ENCODE measurements around the gene OR4C6.

The OR4C6 gene

GRCh38 chr11:55661901-55662300 is at the start of gene OR4C6:
TSS of gene OR4C6 (plus strand) at chr11:55662201. CDS start at chr11:55665167, 2,966 bp downstream.
- H3K9me3 ChIP-seq (ENCODE audit: control insufficient read depth in 2 of 2, low read length in 2 of 2): no peaks in the 10 kb centered on the region
- H3K27ac ChIP-seq (ENCODE audit: low read length): no peak within 1 kb of the TSS
- no peak within 1 kb of the TSS for H3K4me3 ChIP-seq (ENCODE audit: low read length in 2 of 2)
- H3K36me3 ChIP-seq (ENCODE audit: control insufficient read depth in 2 of 2, insufficient read depth in 2 of 2, low read length in 2 of 2): no peaks in the 10 kb centered on the region
- H3K27me3 ChIP-seq (ENCODE audit: control insufficient read depth in 1 of 2, insufficient read depth in 2 of 2, low read length in 2 of 2): no peaks in the 10 kb centered on the region
- no peaks in the 10 kb centered on the region for H3K4me1 ChIP-seq (ENCODE audit: control insufficient read depth, insufficient read depth, low read length)
- H3K9ac ChIP-seq (ENCODE audit: low read length in 2 of 2): no peak within 1 kb of the TSS

GRCh38 chr11:55624531-55624930 is 37.5 kb upstream of the OR4C6 start:
- Histone ChIP-seq H3K27ac (ENCODE audit: low read length) (no peak overlapping the region), H3K9ac (ENCODE audit: low read length in 2 of 2) (no peak overlapping the region), H3K4me1 (ENCODE audit: control insufficient read depth, insufficient read depth, low read length) (no peaks in the 10 kb centered on the region), H3K4me3 (ENCODE audit: low read length in 2 of 2) (no peak overlapping the region), H3K36me3 (ENCODE audit: control insufficient read depth in 2 of 2, insufficient read depth in 2 of 2, low read length in 2 of 2) (no peaks in the 10 kb centered on the region), H3K27me3 (ENCODE audit: control insufficient read depth in 1 of 2, insufficient read depth in 2 of 2, low read length in 2 of 2) (no peaks in the 10 kb centered on the region), H3K9me3 (ENCODE audit: control insufficient read depth in 2 of 2, low read length in 2 of 2) (no peaks in the 10 kb centered on the region)

GRCh38 chr11:55634813-55635212 is 27.2 kb upstream of the OR4C6 start, which contains the start of gene OR4P4:
TSS of gene OR4P4 (plus strand) at chr11:55635113.
- Histone ChIP-seq H3K4me1 (ENCODE audit: control insufficient read depth, insufficient read depth, low read length) (no peaks in the 10 kb centered on the region), H3K36me3 (ENCODE audit: control insufficient read depth in 2 of 2, insufficient read depth in 2 of 2, low read length in 2 of 2) (no peaks in the 10 kb centered on the region), H3K9me3 (ENCODE audit: control insufficient read depth in 2 of 2, low read length in 2 of 2) (no peaks in the 10 kb centered on the region), H3K9ac (ENCODE audit: low read length in 2 of 2) (no peak within 1 kb of the TSS), H3K27me3 (ENCODE audit: control insufficient read depth in 1 of 2, insufficient read depth in 2 of 2, low read length in 2 of 2) (no peaks in the 10 kb centered on the region), H3K27ac (ENCODE audit: low read length) (no peak within 1 kb of the TSS), H3K4me3 (ENCODE audit: low read length in 2 of 2) (no peak within 1 kb of the TSS)

GRCh38 chr11:55648027-55648426 is 14.0 kb upstream of the OR4C6 start, which contains the start of gene OR4S2:
TSS of gene OR4S2 (plus strand) at chr11:55648327. CDS start at chr11:55650904, 2,577 bp downstream.
- H3K27ac ChIP-seq (ENCODE audit: low read length): no peak within 1 kb of the TSS
- H3K4me3 ChIP-seq (ENCODE audit: low read length in 2 of 2): no peak within 1 kb of the TSS
- H3K9ac ChIP-seq (ENCODE audit: low read length in 2 of 2): no peak within 1 kb of the TSS
- H3K36me3 ChIP-seq (ENCODE audit: control insufficient read depth in 2 of 2, insufficient read depth in 2 of 2, low read length in 2 of 2): no peaks in the 10 kb centered on the region
- H3K27me3 ChIP-seq (ENCODE audit: control insufficient read depth in 1 of 2, insufficient read depth in 2 of 2, low read length in 2 of 2): no peaks in the 10 kb centered on the region
- no peaks in the 10 kb centered on the region for H3K9me3 ChIP-seq (ENCODE audit: control insufficient read depth in 2 of 2, low read length in 2 of 2)
- H3K4me1 ChIP-seq (ENCODE audit: control insufficient read depth, insufficient read depth, low read length): no peaks in the 10 kb centered on the region

GRCh38 chr11:55652560-55652959 is 9.4 kb upstream of the OR4C6 start:
- H3K27ac ChIP-seq (ENCODE audit: low read length): no peak overlapping the region
- H3K4me1 ChIP-seq (ENCODE audit: control insufficient read depth, insufficient read depth, low read length): no peaks in the 10 kb centered on the region
- no peaks in the 10 kb centered on the region for H3K27me3 ChIP-seq (ENCODE audit: control insufficient read depth in 1 of 2, insufficient read depth in 2 of 2, low read length in 2 of 2)

GRCh38 chr11:55655096-55655495 is 6.9 kb upstream of the OR4C6 start:
- Histone ChIP-seq H3K27me3 (ENCODE audit: control insufficient read depth in 1 of 2, insufficient read depth in 2 of 2, low read length in 2 of 2) (no peaks in the 10 kb centered on the region), H3K9me3 (ENCODE audit: control insufficient read depth in 2 of 2, low read length in 2 of 2) (no peaks in the 10 kb centered on the region), H3K36me3 (ENCODE audit: control insufficient read depth in 2 of 2, insufficient read depth in 2 of 2, low read length in 2 of 2) (no peaks in the 10 kb centered on the region), H3K9ac (ENCODE audit: low read length in 2 of 2) (no peak overlapping the region), H3K27ac (ENCODE audit: low read length) (no peak overlapping the region), H3K4me3 (ENCODE audit: low read length in 2 of 2) (no peak overlapping the region), H3K4me1 (ENCODE audit: control insufficient read depth, insufficient read depth, low read length) (no peaks in the 10 kb centered on the region)

More at GRCh38 chr11:55652560-55652959, 9.4 kb upstream of the OR4C6 start:
- H3K36me3 ChIP-seq (ENCODE audit: control insufficient read depth in 2 of 2, insufficient read depth in 2 of 2, low read length in 2 of 2): no peaks in the 10 kb centered on the region
- H3K9me3 ChIP-seq (ENCODE audit: control insufficient read depth in 2 of 2, low read length in 2 of 2): no peaks in the 10 kb centered on the region
- no peak overlapping the region for H3K9ac ChIP-seq (ENCODE audit: low read length in 2 of 2)
- no peak overlapping the region for H3K4me3 ChIP-seq (ENCODE audit: low read length in 2 of 2)

GRCh38 chr11:55658031-55658573 is 3.9 kb upstream of the OR4C6 start:
- no peaks in the 10 kb centered on the region for H3K9me3 ChIP-seq (ENCODE audit: control insufficient read depth in 2 of 2, low read length in 2 of 2)
- H3K27me3 ChIP-seq (ENCODE audit: control insufficient read depth in 1 of 2, insufficient read depth in 2 of 2, low read length in 2 of 2): no peaks in the 10 kb centered on the region
- no peaks in the 10 kb centered on the region for H3K36me3 ChIP-seq (ENCODE audit: control insufficient read depth in 2 of 2, insufficient read depth in 2 of 2, low read length in 2 of 2)
- H3K27ac ChIP-seq (ENCODE audit: low read length): no peak overlapping the region
- H3K4me3 ChIP-seq (ENCODE audit: low read length in 2 of 2): no peak overlapping the region
- no peaks in the 10 kb centered on the region for H3K4me1 ChIP-seq (ENCODE audit: control insufficient read depth, insufficient read depth, low read length)
- no peak overlapping the region for H3K9ac ChIP-seq (ENCODE audit: low read length in 2 of 2)

- H3K9ac ChIP-seq (ENCODE audit: low read length in 2 of 2): no peak overlapping the region
- H3K27ac ChIP-seq (ENCODE audit: low read length): no peak overlapping the region
- H3K36me3 ChIP-seq (ENCODE audit: control insufficient read depth in 2 of 2, insufficient read depth in 2 of 2, low read length in 2 of 2): no peaks in the 10 kb centered on the region
- no peaks in the 10 kb centered on the region for H3K27me3 ChIP-seq (ENCODE audit: control insufficient read depth in 1 of 2, insufficient read depth in 2 of 2, low read length in 2 of 2)
- H3K4me1 ChIP-seq (ENCODE audit: control insufficient read depth, insufficient read depth, low read length): no peaks in the 10 kb centered on the region
- H3K9me3 ChIP-seq (ENCODE audit: control insufficient read depth in 2 of 2, low read length in 2 of 2): no peaks in the 10 kb centered on the region
- H3K4me3 ChIP-seq (ENCODE audit: low read length in 2 of 2): no peak overlapping the region
Measured at GRCh38 chr11:55658608-55659007, 3.4 kb upstream of the OR4C6 start.

- Histone ChIP-seq H3K9me3 (ENCODE audit: control insufficient read depth in 2 of 2, low read length in 2 of 2) (no peaks in the 10 kb centered on the region), H3K27me3 (ENCODE audit: control insufficient read depth in 1 of 2, insufficient read depth in 2 of 2, low read length in 2 of 2) (no peaks in the 10 kb centered on the region), H3K27ac (ENCODE audit: low read length) (no peak overlapping the region), H3K36me3 (ENCODE audit: control insufficient read depth in 2 of 2, insufficient read depth in 2 of 2, low read length in 2 of 2) (no peaks in the 10 kb centered on the region), H3K4me3 (ENCODE audit: low read length in 2 of 2) (no peak overlapping the region), H3K4me1 (ENCODE audit: control insufficient read depth, insufficient read depth, low read length) (no peaks in the 10 kb centered on the region), H3K9ac (ENCODE audit: low read length in 2 of 2) (no peak overlapping the region)
Measured at GRCh38 chr11:55669376-55669775, 7.4 kb downstream of the OR4C6 start.

- no peaks in the 10 kb centered on the region for H3K27me3 ChIP-seq (ENCODE audit: control insufficient read depth in 1 of 2, insufficient read depth in 2 of 2, low read length in 2 of 2)
- no peaks in the 10 kb centered on the region for H3K4me1 ChIP-seq (ENCODE audit: control insufficient read depth, insufficient read depth, low read length)
- H3K9me3 ChIP-seq (ENCODE audit: control insufficient read depth in 2 of 2, low read length in 2 of 2): no peaks in the 10 kb centered on the region
- H3K36me3 ChIP-seq (ENCODE audit: control insufficient read depth in 2 of 2, insufficient read depth in 2 of 2, low read length in 2 of 2): no peaks in the 10 kb centered on the region
- no peak overlapping the region for H3K27ac ChIP-seq (ENCODE audit: low read length)
- no peak overlapping the region for H3K9ac ChIP-seq (ENCODE audit: low read length in 2 of 2)
- no peak overlapping the region for H3K4me3 ChIP-seq (ENCODE audit: low read length in 2 of 2)
Measured at GRCh38 chr11:55673860-55674259, 11.9 kb downstream of the OR4C6 start.

- H3K4me1 ChIP-seq (ENCODE audit: control insufficient read depth, insufficient read depth, low read length): no peaks in the 10 kb centered on the region
- H3K9ac ChIP-seq (ENCODE audit: low read length in 2 of 2): no peak overlapping the region
- H3K27ac ChIP-seq (ENCODE audit: low read length): no peak overlapping the region
- H3K9me3 ChIP-seq (ENCODE audit: control insufficient read depth in 2 of 2, low read length in 2 of 2): no peaks in the 10 kb centered on the region
- H3K4me3 ChIP-seq (ENCODE audit: low read length in 2 of 2): no peak overlapping the region
- H3K36me3 ChIP-seq (ENCODE audit: control insufficient read depth in 2 of 2, insufficient read depth in 2 of 2, low read length in 2 of 2): no peaks in the 10 kb centered on the region
- H3K27me3 ChIP-seq (ENCODE audit: control insufficient read depth in 1 of 2, insufficient read depth in 2 of 2, low read length in 2 of 2): no peaks in the 10 kb centered on the region
Measured at GRCh38 chr11:55697817-55698216, 35.8 kb downstream of the OR4C6 start.
